H7 (cell line): ENCODE measurements around the gene NNAT. TPM values are rescaled to one million over a fixed set of nuclear protein-coding genes. Genes with fewer than 3 reads are reported as not detected.
A peak's percentile ranks its signal among the peaks of the same experiment; 100 is the strongest.
"Not testable (repeated sequence)": the region's sequence is repeated elsewhere in the genome, so short reads cannot be mapped to it uniquely, and the experiment has no call there.

ENCODE experiments used
- DNase-seq: peaks from one replicate; pipeline ENCODE4 v3.0.0; 2012
- H3K27me3 ChIP-seq: 2 replicates; pipeline ENCODE4 v1.6.0; 2011; ENCODE audit warnings: mild to moderate bottlenecking, low read length; ENCODE audit not compliant: control insufficient read depth, insufficient read depth
- H3K36me3 ChIP-seq: replicated peaks from 2 replicates; pipeline ENCODE4 v1.5.1; 2011; ENCODE audit warnings: low read length; ENCODE audit not compliant: control insufficient read depth, insufficient read depth
- H3K4me3 ChIP-seq: 2 replicates; pipeline ENCODE4 v1.5.1; 2011; ENCODE audit warnings: low read depth, mild to moderate bottlenecking, control low read depth, low read length, moderate library complexity; ENCODE audit not compliant: insufficient read depth
- total RNA-seq: library from RNA; depleted of rRNA; stranded (reverse); fragments of >200 nt; shearing (Covaris generic); gene quantifications from 2 replicates; pipeline ENCODE4 v1.2.3, GENCODE V29; 2014

NNAT gene
- total RNA-seq, 1 experiment from 2014 or later = 219 TPM

DNA sequence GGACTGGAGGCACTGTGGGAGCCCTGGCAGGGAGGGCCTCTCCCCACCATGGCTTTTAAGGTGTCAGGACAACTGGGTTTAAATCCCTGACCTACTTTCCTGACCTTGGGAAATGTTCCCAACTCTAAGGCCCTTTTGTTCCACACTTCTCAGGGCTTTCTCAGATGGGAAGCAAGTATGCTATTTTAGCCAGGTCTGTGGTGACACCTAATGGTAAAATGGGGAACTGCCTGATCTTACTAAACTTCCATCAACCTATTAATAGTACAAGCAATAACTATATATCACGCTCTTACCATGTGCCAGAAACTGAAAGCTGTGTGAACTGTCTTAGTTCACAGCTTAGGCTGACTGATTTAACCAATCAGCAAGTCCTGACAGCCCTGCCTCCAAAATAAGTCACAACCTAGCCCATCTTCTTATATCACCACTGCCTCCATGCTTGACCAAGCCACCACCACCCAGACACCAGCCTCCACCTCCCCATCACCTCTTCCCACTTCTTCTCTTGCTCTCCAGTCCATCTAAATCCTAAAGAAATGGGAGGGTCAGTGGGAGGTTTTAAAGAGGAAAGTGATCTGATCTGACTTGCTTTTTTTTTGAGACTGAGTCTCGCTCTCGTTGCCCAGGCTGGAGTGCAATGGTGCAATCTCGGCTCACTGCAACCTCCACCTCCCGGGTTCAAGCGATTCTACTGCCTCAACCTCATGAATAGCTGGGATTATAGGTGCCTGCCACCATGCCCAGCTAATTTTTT is 13.5 kb downstream of the NNAT start:
- peak; percentile 67 for DNase-seq

DNA sequence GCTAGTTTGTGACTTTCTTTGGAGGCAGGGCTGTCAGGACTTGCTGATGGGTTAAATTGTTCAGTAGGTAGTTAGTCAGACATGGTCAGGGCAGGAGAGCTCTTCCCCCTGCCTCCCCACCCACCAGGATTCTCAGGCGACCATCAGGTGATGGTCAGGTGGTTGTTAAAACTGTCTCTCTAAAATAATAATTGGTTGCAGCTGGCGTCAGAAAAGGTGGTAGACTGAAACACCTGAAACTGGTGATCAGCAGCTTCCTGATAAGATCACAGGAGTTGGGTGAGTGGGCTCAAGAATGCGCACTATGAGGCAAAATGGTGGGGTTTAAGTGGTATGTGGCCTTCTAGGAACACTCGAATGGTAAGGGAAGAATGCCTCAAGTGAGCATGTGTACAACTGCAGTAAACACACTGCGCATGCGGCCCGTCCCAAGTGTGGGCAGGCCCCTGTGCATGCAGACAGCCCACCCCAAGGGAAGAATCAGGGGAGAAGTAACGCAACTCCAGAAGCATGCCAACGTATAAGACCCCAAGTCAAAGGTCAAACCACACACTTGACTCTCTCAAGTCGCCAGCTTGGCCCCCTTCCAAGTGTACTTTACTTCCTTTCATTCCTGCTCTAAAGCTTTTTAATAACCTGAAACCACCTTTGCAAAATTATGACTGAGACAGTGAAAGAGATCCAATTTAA is 14.5 kb downstream of the NNAT start:
- Histone ChIP-seq H3K4me3 (no peak overlapping the region), H3K27me3 (no peaks in the 10 kb centered on the region), H3K36me3 (no peaks in the 10 kb centered on the region)
- DNase-seq = no peak

More for the DNA sequence above, 13.5 kb downstream of the NNAT start:
- H3K36me3 ChIP-seq = no peaks in the 10 kb centered on the region
- H3K4me3 ChIP-seq = no peak overlapping the region
- H3K27me3 ChIP-seq = no peaks in the 10 kb centered on the region

DNA sequence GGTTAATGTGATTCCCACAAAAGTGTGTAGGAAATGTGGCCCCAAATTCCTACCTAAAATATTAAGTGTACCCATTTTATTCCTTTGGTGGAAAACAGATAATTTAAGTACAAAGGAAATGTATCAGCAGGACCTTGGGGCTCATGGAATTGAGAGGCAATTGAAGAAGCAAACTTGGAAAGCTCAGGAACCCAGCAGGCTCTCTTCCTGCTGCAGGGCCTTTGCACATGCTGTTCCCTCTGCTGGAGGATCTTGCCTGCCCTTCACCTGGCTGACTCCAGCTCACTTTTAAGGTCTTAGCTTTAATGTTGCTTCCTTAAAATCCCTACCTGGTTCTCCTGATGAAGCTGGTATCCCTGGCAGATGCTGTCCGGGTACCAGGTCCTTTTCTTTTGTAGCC is 16.5 kb downstream of the NNAT start:
- Histone ChIP-seq H3K36me3 (no peaks in the 10 kb centered on the region), H3K27me3 (no peaks in the 10 kb centered on the region), H3K4me3 (no peak overlapping the region)
- no peak for DNase-seq

DNA sequence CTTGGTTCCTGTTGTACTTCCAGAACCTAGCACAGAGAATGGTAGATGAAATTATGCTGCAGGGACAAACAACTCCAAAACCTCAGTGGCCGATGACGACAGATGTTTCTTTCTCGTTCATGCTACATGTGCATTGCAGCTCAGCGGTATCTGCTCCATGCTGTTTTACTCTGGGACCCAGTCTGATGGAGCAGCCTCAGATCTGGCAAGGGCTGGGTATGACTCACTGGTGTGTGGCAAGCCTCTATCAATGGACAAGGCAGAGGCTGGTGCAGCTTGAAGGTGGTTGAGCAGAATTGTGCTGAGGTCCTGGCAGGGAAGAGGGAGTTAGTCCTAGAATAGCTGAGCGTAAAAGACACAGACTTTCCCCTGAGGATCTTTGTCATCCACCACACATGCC is 17.0 kb downstream of the NNAT start:
- DNase-seq = no peak
- Histone ChIP-seq H3K27me3 (no peaks in the 10 kb centered on the region), H3K36me3 (no peaks in the 10 kb centered on the region), H3K4me3 (no peak overlapping the region)

DNA sequence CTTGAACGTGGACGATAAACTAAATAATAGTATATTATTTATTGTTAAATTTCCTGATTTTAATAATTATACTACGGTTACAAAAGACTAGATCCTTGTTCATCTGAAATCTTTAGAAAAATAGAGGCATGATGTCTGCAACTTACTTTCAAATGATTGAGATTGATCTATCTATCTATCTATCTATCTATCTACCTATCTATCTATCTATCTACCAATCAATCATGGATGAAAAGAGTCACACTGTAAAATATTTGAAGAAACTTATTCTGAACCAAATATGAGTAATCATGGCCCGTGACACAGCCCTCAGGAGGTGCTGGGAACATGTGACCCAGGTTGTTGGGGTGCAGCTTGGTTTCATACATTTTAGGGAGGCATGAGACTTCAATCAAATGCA is 18.4 kb downstream of the NNAT start:
- no peak overlapping the region for H3K4me3 ChIP-seq
- no peaks in the 10 kb centered on the region for H3K27me3 ChIP-seq

DNA sequence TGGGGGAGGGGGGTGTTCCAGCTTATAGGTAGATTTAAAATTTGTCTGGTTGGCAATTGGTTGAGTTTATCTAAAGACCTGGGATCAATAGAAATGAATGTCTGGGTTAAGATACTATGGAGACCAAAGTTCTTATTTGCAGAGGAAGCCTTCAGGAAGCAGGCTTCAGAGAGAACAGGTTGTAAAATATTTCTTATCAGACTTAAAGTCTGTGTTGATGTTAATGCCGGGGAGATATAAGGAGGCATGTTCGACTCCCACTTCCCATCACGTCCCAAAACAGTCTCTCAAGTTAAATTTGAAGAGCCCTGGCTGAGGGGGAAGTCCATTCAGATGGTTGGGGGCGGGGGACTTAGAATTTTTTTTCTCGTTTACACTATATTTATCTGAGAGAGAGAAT is 19.0 kb downstream of the NNAT start:
- H3K27me3 ChIP-seq = no peaks in the 10 kb centered on the region; the same call in 1 of the 2 replicates
- H3K36me3 ChIP-seq = no peaks in the 10 kb centered on the region
- DNase-seq = no peak
- H3K4me3 ChIP-seq = no peak overlapping the region

More for the DNA sequence above, 18.4 kb downstream of the NNAT start:
- DNase-seq = no peak
- H3K36me3 ChIP-seq = no peaks in the 10 kb centered on the region

DNA sequence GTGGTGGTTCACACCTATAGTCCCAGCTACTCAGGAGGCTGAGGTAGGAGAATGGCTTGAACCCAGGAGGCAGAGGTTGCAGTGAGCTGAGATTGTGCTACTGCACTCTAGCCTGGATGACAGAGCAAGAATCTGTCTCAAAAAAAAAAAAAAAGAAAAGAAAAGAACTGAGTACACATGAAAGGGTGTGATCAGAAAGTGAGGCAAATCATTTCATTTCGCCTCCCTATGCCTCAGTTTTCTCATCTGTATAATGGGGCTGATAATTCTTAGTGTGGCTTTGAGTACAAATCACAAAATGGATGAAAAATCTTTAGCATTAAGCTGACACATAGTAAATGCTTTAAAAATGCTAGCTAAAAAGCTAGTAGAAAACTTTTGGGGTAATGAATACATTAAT is 19.8 kb downstream of the NNAT start:
- not testable (repeated sequence) for H3K36me3 ChIP-seq, H3K4me3 ChIP-seq, DNase-seq, H3K27me3 ChIP-seq

DNA sequence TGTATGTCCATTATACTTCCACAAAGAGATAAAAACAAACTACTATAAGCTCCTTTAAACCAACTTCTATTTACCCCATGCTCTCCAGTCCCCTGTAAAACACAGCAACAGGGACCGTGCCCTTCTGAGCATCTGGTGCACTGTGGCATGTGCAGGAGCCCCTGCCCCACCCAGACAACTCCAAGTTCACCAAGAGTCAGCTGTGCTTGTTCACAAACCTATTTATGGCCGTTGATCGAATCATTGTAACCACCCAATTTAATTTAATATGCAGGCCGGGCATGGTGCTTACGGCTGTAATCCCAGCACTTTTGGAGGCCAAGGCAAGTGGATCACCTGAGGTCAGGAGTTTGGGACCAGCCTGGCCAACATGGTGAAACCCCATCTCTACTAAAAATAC is 20.3 kb downstream of the NNAT start:
- Histone ChIP-seq H3K4me3 (no peak overlapping the region), H3K27me3 (no peaks in the 10 kb centered on the region; the same call in 1 of the 2 replicates), H3K36me3 (no peaks in the 10 kb centered on the region)
- no peak for DNase-seq

DNA sequence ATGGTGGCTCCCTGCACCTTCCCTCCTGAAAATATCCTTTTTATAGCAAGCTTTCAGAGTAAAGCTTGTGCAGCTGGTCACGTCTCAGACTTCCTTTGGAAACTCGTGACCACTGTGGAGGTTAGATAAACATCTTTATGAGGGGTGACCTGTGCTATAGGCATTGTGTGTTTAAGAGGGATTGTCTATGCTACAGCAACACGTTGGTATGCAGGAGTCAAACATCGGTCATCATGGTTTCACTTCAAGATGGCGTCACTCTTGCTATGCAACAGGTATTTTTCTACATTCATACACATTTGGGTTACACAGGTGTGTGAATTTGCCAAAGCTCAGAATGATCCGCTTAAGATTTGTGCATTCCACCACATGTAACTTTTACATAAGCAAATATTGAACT is 21.2 kb downstream of the NNAT start:
- H3K27me3 ChIP-seq = no peaks in the 10 kb centered on the region; the same call in 1 of the 2 replicates

DNA sequence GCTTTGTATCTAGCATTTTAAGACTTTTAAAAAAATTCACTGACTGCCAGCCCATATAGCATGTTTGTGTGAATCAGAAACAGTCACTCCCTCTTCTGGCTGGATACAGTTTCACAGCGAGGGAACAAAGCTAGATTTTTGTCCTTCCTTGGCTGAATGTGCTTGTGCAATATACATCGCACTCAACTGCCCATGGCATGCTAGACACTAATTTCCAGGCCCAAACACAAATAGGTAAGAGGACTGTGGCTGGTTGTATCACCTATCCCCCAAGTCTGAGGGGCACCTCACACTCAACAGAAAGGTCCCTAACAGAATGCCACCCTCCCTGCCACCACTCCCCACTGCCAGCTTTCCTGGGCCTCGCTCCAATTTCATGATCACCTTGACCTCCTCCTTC is 22.8 kb downstream of the NNAT start:
- no peak for DNase-seq
- no peak overlapping the region for H3K4me3 ChIP-seq
- H3K27me3 ChIP-seq = no peaks in the 10 kb centered on the region; the same call in 1 of the 2 replicates
- no peaks in the 10 kb centered on the region for H3K36me3 ChIP-seq

More for the DNA sequence above, 21.2 kb downstream of the NNAT start:
- Histone ChIP-seq H3K36me3 (no peaks in the 10 kb centered on the region), H3K4me3 (no peak overlapping the region)
- DNase-seq = no peak

DNA sequence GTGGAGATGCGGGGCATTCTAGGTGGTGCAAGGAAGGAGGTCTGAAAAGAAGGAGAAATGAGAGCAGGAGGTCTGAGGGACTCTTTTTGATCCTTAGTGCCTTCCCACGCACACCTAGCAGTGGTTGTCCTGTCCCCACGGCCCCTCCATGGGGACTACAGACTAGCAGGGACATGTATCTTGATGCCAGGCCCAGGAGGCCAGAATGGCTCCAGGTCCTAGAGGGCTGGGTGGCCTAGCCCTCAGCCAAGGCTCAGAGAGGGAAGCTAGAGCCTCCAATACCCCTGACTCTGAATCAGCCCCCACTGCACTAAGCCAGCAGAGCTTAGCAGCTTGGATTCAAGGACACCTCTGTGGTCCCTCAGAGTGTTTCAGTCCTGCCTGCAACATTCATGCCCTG is 23.3 kb downstream of the NNAT start:
- no peak for DNase-seq
- Histone ChIP-seq H3K4me3 (no peak overlapping the region), H3K36me3 (no peaks in the 10 kb centered on the region), H3K27me3 (no peaks in the 10 kb centered on the region; the same call in 1 of the 2 replicates)

DNA sequence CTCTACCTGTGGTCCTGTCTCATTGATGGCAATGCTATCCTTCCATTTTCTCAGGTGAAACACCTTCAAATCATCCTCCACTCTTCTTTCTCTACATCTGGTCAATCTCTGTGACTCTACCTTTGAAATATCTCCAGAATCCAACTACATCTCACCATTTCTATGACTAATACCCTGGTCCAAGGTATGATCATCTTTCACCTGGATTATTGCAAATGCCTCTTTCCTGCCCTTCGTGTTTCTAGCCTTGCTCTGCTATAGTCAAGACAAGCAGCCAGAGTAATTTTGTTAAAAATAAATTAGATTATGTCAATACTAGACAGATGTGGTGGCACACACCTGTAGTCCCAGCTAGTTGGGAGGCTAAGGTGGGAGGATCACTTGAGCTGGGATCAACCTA is 24.5 kb downstream of the NNAT start:
- Histone ChIP-seq H3K4me3 (no peak overlapping the region), H3K27me3 (no peaks in the 10 kb centered on the region; the same call in 1 of the 2 replicates), H3K36me3 (no peaks in the 10 kb centered on the region)
- DNase-seq = no peak

DNA sequence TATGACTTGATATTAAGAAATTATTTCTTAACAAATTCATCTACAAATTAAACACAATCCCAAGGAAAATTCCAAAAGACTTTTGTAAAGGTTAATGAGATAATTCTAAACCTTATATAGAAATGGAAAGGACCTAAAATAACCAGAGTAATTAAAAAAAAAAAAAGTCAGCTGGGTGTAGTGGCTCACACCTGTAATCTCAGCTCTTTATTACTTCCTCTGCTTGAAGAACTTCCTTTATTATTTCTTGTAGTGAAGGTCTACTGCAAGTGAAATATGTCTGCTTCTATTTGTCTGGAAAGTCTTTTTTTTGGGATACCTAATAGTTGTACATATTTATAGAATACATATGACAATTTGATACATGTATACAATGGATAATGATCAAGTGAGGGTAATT is 26.9 kb downstream of the NNAT start:
- H3K27me3 ChIP-seq = no peaks in the 10 kb centered on the region; the same call in 1 of the 2 replicates
- H3K4me3 ChIP-seq = no peak overlapping the region
- no peaks in the 10 kb centered on the region for H3K36me3 ChIP-seq
- no peak for DNase-seq

DNA sequence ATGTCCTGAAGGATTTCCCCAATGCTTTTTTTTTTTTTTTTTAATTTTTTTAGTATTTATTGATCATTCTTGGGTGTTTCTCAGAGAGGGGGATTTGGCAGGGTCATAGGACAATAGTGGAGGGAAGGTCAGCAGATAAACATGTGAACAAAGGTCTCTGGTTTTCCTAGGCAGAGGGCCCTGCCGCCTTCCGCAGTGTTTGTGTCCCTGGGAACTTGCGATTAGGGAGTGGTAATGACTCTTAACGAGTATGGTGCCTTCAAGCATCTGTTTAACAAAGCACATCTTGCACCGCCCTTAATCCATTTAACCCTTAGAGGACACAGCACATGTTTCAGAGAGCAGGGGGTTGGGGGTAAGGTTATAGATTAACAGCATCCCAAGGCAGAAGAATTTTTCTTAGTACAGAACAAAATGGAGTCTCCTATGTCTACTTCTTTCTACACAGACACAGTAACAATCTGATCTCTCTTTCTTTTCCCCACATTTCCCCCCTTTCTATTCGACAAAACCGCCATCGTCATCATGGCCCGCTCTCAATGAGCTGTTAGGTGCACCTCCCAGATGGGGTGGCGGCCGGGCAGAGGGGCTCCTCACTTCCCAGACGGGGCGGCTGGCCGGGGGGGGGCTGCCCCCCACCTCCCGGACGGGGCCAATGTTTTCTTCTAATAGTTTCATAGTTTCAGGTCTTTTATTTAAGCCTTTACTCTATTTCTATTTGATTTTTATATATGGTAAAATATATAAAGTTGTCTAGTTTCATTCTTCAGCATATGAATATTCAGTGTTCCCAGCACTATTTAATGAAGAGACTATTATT is 29.3 kb downstream of the NNAT start:
- not testable (repeated sequence) for H3K4me3 ChIP-seq, H3K27me3 ChIP-seq, H3K36me3 ChIP-seq, DNase-seq
